NCI-H748 treated with DMSO at 0.1 percent for 48 hours (cell line): Measurements from ENCODE around the gene KIR2DL1.
"Not testable (repeated sequence)": the region's sequence is repeated elsewhere in the genome, so short reads cannot be mapped to it uniquely, and the experiment has no call there.

ENCODE experiments used
- DNase-seq: peaks from one replicate; lab custom pipeline; 2025; lab: John Stamatoyannopoulos, UW

Gene KIR2DL1

DNA sequence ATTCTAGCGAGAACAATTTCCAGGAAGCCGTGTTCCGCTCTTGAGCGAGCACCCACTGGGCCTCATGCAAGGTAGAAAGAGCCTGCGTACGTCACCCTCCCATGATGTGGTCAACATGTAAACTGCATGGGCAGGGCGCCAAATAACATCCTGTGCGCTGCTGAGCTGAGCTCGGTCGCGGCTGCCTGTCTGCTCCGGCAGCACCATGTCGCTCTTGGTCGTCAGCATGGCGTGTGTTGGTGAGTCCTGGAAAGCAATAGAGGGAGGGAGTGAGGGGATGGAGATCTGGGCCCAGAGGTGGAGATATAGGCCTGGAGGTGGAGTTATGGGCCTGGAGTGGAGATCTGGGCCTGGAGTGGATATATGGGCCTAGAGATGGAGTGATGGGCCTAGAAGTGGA is at the start of gene KIR2DL1:
Gene KIR2DL1, plus strand, starts transcription at position 148 of the 400 bp plus-strand sequence. Its CDS starts 58 bp downstream, at position 206.
- DNase-seq = not testable (repeated sequence)

DNA sequence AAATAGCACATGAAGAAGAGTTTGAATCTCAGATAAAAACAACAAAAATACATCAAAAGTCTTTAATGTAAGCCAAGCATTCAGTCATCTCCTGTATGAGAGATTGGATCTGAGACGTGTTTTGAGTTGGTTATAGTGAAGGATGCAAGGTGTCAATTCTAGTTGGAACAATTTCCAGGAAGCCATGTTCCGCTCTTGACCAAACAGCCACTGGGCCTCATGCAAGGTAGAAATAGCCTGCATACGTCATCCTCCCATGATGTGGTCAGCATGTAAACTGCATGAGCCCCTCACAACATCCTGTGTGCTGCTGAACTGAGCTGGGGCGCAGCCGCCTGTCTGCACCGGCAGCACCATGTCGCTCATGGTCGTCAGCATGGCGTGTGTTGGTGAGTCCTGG is 45.5 kb upstream of the KIR2DL1 start, which contains the start of gene KIR3DL3:
Gene KIR3DL3, plus strand, starts transcription at position 301 of the 400 bp plus-strand sequence. Its CDS starts 55 bp downstream, at position 356.
- no peak for DNase-seq

DNA sequence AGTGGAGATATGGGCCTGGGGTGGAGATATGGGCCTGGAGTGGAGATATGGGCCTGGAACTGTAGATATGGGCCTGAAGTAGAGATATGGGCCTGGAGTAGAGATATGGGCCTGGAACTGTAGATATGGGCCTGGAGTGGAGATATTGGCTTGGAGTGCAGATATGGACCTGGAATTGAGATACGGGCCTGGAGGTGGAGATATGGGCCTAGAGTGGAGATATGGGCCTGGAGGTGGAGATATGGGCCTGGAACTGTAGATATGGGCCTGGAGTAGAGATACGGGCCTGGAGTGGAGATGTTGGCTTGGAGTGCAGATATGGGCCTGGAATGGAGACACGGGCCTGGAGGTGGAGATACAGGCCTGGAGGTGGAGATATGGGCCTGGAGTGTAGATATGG is 44.9 kb upstream of the KIR2DL1 start:
- no peak for DNase-seq

DNA sequence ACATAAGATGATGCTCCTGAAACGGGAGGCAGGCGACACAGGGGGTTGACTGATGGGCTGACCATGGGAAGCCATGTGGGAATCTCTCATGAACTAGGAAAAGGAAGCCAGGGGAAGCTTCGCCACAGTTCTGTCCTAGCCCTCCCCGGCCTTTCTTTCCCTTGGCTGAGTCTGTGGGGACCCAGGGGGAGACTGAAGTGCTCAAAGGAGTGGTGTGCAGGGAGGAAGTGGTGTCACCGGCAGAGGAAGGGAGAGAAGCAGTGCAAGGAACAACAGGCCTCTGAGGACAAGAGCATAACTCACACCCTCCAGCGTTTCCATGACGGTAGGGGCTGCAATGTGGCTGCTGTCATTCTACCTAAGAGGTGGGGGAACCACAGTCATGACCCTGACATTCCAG is 44.3 kb upstream of the KIR2DL1 start:
- DNase-seq = no peak

DNA sequence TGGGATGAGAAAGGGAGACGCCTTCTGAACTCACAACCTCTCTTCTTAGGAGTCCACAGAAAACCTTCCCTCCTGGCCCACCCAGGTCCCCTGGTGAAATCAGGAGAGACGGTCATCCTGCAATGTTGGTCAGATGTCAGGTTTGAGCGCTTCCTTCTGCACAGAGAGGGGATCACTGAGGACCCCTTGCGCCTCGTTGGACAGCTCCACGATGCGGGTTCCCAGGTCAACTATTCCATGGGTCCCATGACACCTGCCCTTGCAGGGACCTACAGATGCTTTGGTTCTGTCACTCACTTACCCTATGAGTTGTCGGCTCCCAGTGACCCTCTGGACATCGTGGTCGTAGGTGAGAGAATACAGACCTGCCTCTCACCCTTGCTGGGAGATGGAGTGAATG is 42.0 kb upstream of the KIR2DL1 start:
- no peak for DNase-seq

- DNase-seq = no peak
Observed at GRCh38 chr19:54728167-54728566, 41.4 kb upstream of the KIR2DL1 start.

DNA sequence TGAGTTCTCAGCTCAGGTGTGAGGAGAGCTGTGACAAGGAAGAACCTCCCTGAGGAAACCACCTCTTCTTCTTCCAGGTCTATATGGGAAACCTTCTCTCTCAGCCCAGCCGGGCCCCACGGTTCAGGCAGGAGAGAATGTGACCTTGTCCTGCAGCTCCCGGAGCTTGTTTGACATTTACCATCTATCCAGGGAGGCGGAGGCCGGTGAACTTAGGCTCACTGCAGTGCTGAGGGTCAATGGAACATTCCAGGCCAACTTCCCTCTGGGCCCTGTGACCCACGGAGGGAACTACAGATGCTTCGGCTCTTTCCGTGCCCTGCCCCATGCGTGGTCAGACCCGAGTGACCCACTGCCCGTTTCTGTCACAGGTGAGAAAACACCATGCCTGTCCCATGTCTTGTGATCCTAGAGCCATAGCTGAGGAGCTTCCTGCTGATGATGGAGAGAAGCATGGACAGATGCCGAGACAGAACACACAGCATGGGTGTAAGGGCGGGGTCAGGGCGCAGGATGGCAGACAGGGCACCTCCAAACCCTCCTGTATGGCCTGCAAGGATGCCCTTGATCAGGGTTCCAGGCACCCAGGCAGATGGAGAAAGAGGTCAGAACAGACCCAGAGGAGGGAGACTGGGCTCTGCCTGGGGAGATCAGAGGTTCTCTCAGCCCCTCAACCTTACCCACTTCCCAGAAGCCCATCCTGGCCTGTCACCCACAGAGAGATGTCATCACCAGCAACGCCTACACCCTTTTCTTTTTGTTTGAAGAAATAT is 40.0 kb upstream of the KIR2DL1 start:
- no peak for DNase-seq

DNA sequence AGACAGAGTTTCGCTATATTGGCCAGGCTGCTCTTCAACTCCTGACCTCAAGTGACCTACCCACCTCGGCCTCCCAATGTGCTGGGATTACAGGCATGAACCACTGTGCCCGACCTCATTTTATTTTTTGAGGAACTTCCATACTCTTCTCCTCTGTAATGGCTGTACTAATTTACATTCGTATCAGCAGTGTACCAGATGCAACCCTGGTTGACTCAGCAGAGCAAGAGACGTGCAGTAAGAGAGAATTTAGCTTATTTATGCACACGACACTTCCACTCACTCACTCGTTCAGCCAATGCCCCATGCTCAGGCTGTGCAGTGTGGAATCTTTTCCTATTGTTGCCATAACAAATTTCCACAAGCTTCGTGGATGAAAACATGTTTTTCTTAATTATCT is 38.4 kb upstream of the KIR2DL1 start:
- DNase-seq = no peak

DNA sequence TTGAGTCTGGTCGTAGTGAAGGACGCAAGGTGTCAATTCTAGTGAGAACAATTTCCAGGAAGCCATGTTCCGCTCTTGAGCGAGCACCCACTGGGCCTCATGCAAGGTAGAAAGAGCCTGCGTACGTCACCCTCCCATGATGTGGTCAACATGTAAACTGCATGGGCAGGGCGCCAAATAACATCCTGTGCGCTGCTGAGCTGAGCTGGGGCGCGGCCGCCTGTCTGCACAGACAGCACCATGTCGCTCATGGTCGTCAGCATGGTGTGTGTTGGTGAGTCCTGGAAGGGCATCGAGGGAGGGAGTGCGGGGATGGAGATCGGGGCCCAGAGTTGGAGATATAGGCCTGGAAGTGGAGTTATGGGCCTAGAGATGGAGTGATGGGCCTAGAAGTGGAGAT is 31.3 kb upstream of the KIR2DL1 start, which contains the start of gene KIR2DL3:
Gene KIR2DL3, plus strand, starts transcription at position 208 of the 400 bp plus-strand sequence. Its CDS starts 33 bp downstream, at position 241.
- DNase-seq = not testable (repeated sequence)

DNA sequence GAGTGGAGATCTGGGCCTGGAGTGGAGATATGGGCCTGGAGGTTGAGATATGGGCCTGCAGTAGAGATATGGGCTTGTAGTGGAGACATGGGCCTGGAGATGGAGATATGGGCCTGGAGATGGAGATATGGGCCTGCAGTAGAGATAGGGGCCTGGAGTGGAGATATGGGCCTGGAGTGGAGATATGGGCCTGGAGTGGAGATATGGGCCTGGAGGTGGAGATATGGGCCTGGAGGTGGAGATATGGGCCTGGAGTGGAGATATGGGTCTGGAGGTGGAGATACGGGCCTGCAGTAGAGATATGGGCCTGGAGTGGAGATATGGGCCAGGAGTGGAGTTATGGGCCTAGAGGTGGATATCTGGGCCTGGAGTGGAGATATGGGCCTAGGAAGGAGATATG is 30.9 kb upstream of the KIR2DL1 start:
- no peak for DNase-seq

DNA sequence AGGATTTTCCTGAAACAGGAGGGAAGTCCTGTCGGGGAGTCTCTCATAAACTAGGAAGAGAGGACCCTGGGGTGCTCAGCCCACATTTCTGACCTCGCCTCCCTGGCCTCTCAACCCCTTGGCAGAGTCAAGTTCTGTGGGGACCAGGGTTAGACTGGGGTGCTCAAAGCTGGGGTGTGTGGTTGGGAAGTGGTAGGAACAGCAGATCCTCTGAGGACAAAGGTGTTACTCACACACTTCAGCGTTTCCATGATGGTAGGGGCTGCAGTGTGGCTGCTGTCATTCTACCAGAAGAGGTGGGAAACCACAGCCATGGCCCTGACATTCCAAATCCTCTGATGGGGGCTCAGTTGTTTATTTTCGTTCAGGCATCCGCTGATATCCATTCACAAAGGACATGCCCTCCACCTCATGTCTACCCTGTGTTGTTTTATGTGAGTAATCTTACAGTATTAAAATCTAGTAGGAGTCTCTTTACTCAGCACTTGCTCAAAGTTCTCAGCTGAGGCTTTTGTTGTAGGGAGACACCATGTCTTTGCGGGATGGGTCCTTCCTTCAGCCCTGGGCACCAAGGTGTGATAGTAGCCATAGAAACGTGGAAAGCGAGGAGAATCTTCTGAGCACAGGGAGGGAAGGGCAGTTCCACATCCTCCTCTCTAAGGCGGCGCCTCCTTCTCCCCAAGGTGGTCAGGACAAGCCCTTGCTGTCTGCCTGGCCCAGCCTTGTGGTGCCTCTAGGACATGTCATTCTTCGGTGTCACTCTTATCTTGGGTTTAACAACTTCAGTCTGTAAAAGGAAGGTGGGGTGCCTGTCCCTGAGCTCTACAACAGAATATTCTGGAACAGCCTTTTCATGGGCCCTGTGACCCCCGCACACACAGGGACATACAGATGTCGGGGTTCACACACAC is 29.8 kb upstream of the KIR2DL1 start:
- DNase-seq = no peak

GRCh38 chr19:54741950-54742349 is 27.6 kb upstream of the KIR2DL1 start:
- not testable (repeated sequence) for DNase-seq

DNA sequence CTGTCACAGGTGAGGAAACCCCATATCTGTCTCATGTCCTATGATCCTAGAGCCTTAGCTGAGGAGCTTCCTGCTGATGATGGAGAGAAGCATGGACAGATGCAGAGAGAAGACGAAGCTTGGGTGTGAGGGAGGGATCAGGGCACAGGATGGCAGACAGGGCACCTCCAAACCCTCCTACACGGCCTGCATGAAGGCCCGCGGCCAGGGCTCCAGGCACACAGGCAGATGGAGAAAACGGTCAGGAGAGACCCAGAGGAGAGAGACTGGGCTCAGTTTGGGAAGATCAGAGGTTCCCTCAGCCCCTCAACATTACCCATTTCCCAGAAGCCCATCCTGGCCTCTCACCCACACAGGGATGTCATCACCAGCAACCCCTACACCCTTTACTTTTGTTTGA is 25.5 kb upstream of the KIR2DL1 start:
- not testable (repeated sequence) for DNase-seq

GRCh38 chr19:54747614-54748322 is 21.8 kb upstream of the KIR2DL1 start:
- DNase-seq = not testable (repeated sequence)

DNA sequence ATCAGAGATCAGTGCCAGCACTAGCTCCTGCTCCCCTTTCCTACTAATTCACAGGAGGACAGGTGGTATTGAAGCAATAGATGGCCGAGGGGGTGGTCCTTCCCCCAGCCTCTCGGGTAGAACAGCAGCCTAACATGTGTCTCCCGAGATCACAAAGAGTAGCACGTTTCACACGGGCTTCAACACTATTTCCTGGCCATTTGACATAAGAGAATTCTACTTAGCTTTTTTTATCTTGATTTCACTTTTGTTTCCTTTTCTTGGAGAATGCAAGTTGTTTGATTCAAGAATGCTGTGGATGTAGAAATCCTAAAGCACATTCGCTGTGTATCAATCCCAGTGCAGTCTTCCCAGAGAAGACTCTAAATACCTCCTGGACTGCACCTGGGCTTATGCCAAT is 19.3 kb upstream of the KIR2DL1 start:
- not testable (repeated sequence) for DNase-seq

- not testable (repeated sequence) for DNase-seq
Observed at GRCh38 chr19:54756204-54757110, 13.1 kb upstream of the KIR2DL1 start.

DNA sequence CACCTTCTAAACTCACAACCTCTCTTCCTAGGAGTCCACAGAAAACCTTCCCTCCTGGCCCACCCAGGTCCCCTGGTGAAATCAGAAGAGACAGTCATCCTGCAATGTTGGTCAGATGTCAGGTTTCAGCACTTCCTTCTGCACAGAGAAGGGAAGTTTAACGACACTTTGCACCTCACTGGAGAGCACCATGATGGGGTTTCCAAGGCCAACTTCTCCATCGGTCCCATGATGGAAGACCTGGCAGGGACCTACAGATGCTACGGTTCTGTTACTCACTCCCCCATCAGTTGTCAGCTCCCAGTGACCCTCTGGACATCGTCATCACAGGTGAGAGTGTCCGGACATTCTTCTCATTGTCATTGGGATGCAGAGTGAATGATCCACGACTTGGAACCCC is 11.0 kb upstream of the KIR2DL1 start:
- DNase-seq = not testable (repeated sequence)

GRCh38 chr19:54764219-54764618 is 5.4 kb upstream of the KIR2DL1 start:
- DNase-seq = not testable (repeated sequence)

- DNase-seq = not testable (repeated sequence)
Observed at GRCh38 chr19:54766464-54766863, 3.1 kb upstream of the KIR2DL1 start.

- not testable (repeated sequence) for DNase-seq
Observed at GRCh38 chr19:54770511-54770910, 918 bp downstream of the KIR2DL1 start.
